ENCODE results near the gene CAMTA1.
"Not testable (repeated sequence)": the region's sequence is repeated elsewhere in the genome, so short reads cannot be mapped to it uniquely, and the experiment has no call there.

The CAMTA1 gene

DNA sequence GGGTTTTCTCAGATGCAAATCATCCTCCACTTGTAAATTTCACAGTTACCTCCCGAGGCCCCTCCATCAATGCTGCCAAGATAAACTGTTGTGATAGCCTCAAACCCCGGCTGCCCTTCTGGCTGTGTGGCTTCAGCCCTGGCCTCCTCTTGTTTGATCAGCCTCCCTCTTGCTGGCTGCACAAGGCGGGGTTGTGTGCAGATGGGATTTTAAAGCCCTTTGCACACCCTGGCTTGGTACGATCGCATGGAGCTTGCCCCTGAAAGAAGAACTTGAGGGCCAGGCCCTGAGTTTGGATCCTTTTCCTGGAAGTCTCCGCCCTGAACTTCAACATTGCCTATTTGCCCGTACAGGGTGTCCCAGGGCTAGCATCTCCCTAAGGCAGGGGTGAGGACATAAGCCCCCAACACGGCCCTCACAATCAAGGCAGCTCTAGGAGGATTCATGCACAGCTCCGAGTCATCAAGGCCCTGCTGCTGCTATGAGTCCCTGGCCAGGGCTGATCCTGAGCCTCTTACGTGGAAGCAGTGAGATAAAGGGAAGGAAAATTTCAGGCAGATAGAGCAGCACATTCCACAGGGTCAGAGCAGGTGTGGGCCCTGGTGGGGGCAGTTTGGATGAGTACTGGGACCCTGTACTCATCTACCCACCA lies 804.6 kb downstream of the CAMTA1 start:
- DNase-seq (ENCODE audit: low read depth in 3 of 3, low spot score in 1 of 3) = no peak

DNA sequence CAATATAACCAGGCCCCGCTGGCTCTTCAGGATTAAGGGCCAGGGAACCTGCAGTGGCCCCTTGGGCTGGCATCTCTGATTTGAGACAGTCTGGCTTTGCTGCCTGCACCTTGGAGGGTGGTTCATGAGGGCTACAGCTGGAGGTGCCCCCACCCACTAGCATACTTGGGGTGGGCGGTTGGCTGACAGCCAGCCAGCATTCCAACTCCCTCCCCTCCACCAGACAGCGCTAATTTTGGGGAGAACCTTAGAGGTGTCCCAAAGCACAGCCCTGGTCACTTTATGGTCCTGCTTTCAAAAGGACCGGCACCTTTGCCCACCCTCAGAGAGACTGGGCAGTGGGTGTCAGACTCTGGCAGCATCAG lies 805.2 kb downstream of the CAMTA1 start:
- no peak for DNase-seq (ENCODE audit: low read depth in 3 of 3, low spot score in 1 of 3)

DNA sequence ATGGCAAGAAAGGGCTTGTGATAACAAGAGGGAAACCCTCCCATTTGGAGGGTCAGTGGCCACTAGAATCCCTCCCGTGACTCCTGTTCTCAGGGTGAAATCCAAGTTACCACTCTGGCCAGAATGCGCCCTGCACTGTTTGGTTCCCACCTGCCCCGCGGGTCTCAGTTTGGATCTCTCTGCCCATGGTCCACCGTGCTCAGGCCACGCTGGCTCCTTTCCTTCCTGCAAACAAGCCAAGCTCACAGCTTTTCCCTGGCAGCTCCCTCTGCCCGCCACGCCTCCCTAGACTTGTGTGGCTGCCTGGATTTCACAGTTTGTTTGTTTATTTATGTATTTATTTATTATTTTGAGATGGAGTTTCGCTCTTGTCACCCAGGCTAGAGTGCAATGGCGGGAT lies 806.3 kb downstream of the CAMTA1 start:
- no peak for DNase-seq (ENCODE audit: low read depth in 3 of 3, low spot score in 1 of 3)

DNA sequence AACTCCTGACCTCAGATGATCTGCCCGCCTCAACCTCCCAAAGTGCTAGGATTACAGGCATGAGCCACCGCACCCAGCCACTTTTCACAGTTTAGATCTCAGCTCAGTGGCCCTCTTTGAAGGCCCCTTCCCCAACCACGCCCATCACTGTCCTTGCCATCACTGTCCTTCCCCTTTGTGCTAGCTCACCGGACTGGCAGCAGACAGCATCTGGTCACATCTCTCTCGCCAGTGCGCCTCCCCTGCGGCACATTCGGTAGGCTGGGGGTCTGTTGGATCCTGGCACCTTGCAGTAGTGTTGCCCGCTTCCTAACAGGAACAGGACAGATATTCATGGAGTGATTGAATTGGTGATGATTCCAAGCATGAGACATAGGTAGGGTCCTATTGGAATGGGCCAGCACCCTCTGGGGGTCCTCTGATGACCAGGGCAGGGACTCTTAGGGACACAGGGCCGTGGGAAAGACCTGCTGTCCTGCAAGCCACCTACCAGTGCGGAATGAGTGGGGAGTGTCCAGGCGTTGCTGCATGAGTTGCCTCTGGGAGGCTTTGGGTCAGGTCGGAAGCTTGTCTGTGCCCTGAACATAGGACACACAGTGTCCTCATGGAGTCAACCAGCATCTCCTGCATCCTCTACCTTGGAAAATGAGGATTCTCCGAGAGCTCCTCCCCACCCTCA lies 807.0 kb downstream of the CAMTA1 start:
- no peak for DNase-seq (ENCODE audit: low read depth in 3 of 3, low spot score in 1 of 3)

DNA sequence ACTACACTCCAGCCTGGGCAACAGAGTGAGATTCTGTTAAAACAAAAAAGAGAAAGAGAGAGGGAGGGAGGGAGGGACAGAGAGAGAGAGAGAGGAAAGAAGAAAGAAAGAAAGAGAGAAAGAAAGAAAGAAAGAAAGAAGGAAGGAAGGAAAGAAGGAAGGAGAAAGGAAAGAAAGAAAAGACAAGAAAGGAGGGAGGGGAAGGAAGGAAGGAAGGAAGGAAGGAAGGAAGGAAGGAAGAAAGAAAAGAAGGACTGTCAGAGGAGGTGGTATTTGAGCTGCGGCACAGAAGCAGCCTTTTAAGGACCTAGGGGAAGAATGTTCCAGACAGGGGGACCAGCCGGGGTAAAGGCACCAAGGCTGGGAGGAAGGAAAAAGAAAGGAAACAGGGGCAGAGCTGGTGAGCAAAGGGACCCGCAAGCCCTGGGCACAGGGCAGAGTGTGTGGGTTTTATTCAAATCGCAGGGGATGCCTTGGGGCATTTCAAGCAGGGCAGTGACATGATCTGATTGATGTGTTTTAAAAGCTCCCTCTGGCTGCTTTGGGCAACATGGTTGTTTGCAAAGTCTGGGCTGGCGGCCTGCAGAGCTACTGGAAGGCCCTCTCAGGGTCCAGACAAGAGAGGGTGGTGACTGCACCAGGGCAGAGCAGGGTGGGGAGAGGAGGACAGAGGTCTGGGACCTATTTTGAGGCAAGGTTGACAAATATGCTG lies 808.9 kb downstream of the CAMTA1 start:
- DNase-seq (ENCODE audit: low read depth in 3 of 3, low spot score in 1 of 3) = no peak

GRCh38 chr1:7594714-7595295 lies 809.6 kb downstream of the CAMTA1 start:
- DNase-seq (ENCODE audit: low read depth in 3 of 3, low spot score in 1 of 3) = no peak

GRCh38 chr1:7595336-7595735 lies 810.1 kb downstream of the CAMTA1 start:
- no peak for DNase-seq (ENCODE audit: low read depth in 3 of 3, low spot score in 1 of 3)

- no peak for DNase-seq (ENCODE audit: low read depth in 3 of 3, low spot score in 1 of 3)
Measured at GRCh38 chr1:7596126-7596965, 811.1 kb downstream of the CAMTA1 start.

DNA sequence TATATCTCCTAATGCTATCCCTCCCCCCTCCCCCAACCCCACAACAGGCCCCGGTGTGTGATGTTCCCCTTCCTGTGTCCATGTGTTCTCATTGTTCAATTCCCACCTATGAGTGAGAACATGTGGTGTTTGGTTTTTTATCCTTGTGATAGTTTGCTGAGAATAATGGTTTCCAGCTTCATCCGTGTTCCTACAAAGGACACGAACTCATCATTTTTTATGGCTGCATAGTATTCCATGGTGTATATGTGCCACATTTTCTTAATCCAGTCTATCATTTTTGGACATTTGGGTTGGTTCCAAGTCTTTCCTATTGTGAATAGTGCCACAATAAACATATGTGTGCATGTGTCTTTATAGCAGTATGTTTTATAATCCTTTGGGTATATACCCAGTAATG lies 812.8 kb downstream of the CAMTA1 start:
- not testable (repeated sequence) for DNase-seq (ENCODE audit: low read depth in 3 of 3, low spot score in 1 of 3)

DNA sequence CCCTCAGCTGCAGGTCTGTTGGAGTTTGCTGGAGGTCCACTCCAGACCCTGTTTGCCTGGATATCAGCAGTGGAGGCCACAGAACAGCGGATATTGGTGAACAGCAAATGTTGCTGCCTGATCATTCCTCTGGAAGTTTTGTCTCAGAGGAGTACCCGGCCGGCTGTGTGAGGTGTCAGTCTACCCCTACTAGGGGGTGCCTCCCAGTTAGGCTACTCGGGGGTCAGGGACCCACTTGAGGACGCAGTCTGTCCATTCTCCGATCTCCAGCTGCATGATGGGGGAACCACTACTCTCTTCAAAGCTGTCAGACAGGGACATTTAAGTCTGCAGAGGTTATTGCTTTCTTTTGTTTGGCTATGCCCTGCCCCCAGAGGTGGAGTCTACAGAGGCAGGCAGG lies 819.7 kb downstream of the CAMTA1 start:
- DNase-seq (ENCODE audit: low read depth in 3 of 3, low spot score in 1 of 3) = not testable (repeated sequence)

DNA sequence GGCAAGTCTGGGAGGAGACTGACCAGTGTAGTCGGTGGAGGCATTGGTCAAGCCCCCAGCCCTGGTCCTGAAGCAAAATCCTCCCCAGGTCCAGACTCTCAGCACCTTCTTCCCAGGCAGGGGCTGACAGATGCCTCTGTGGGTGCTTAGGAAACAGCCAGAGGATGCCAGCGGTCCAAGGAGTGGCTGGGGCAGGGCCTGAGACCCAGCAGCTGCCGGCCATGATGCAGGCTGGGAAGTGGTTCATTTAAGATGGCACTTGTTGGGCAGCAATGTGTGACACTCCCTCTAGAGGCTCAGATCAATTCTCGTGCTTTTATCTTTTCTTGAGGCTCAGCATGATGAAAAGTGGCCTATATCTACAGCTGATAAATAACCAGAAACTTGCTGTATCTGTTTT lies 820.8 kb downstream of the CAMTA1 start:
- no peak for DNase-seq (ENCODE audit: low read depth in 3 of 3, low spot score in 1 of 3)

DNA sequence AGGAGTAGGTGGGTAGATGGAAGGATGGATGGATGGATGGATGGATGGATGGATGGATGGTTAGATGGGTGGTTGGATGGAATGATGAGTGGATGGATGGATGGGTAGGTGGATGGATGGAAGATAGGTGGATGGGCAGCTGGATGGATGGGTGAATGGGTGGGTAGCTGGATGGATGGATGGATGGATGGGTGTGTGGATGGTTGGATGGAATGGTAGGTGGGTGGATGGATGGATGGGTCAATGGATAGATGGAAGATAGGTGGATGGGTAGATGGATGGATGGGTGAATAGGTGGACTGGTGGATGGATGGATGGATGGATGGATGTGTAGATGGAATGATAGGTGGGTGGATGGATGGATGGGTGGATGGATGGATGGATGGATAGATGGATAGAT lies 821.8 kb downstream of the CAMTA1 start:
- DNase-seq (ENCODE audit: low read depth in 3 of 3, low spot score in 1 of 3) = no peak

DNA sequence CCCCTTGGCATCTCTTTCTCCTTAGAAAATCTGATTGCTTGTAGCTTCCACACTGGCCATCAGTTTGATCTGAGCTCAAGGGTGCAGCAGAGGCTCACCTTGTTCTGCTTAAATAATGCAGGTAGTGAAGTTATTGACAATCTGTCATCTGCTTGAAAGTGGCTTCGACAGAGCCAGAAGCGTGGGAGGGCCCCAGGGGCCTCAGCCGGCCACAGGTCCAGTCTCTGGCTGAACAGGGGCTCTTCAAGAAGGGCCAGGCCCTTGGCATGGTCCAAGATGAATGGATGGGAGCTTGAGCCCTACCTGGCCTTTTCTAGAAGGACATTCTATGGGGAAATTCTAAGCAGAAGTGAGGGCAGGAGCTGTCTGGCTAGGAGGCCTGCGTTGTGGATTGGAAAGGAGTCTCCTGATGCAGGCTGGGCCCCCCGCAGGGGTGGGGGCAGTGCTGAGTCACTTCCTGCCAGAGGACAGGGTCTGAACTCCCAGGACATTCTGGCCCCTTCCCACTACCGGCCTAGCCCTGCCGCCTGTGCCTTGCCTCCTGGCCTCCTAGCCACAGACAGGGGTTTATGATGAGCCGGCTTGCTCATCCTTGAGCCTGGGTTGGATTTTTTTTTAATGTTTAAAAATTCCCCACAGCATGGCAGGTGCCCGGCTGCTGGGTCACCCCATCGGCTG lies 823.5 kb downstream of the CAMTA1 start:
- no peak for DNase-seq (ENCODE audit: low read depth in 3 of 3, low spot score in 1 of 3)

DNA sequence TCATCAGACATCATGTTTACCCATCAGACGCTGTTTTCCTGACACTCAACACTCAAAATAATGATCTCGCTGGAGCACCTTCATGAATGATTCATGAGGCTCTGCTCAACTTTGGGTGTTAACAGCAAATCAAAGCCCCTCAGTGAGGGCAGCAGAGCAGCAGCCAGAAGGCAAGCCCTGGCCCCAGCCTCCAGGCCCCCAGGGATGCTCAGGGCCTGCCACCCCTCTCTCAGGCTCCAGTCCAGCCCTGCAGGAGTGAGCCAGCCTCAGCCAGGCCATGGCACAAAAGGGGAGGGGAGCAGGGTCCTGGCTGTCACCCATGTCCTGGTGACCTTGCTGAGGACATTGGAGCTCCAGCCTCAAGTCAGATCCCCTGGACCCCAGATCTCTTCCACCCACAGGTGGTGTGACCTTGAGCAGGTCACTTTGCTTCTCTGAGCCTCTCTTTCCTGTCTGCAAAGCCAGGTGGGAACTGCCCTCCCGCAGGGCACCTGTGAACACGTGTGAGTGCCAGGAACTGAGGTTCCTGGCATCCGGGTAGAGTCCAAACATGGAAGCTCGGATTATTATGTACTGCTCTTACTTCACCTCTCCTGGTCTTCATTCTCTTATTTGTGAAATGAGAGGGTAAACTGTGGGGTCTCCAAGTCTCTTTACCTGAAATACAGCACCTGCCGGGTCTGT lies 824.2 kb downstream of the CAMTA1 start:
- DNase-seq (ENCODE audit: low read depth in 3 of 3, low spot score in 1 of 3) = no peak

DNA sequence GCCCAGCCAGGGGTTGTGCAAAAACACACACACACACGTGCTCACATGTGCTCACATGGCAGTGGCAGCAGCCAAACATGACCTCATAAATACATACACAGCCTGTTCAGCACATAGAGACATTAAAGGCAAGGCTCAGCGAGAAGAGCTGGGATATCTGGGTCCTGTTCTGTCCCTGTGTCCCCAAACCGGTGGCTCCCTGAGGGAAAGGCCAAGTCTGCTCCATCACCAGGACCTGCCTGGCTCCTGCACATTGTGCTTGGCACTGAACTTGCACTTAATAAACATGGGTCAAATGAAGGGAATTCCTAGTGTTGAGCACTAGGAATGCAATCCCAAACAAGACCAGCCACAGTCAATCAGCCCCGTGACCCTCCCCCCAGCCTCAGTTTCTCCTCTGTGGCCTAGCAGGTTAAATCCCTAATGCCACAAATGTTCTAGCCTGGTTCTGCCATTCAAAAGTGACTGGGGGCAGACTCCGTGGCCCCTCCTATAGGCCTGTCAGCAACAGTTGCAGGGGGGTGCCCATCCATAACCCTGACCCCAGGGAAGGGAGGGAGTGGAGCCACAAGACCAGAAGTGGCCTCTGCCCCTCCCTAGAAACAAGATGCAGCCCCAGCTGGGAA lies 825.0 kb downstream of the CAMTA1 start:
- DNase-seq (ENCODE audit: low read depth in 3 of 3, low spot score in 1 of 3) = no peak

GRCh38 chr1:7610936-7611335 lies 825.7 kb downstream of the CAMTA1 start:
- no peak for DNase-seq (ENCODE audit: low read depth in 3 of 3, low spot score in 1 of 3)

DNA sequence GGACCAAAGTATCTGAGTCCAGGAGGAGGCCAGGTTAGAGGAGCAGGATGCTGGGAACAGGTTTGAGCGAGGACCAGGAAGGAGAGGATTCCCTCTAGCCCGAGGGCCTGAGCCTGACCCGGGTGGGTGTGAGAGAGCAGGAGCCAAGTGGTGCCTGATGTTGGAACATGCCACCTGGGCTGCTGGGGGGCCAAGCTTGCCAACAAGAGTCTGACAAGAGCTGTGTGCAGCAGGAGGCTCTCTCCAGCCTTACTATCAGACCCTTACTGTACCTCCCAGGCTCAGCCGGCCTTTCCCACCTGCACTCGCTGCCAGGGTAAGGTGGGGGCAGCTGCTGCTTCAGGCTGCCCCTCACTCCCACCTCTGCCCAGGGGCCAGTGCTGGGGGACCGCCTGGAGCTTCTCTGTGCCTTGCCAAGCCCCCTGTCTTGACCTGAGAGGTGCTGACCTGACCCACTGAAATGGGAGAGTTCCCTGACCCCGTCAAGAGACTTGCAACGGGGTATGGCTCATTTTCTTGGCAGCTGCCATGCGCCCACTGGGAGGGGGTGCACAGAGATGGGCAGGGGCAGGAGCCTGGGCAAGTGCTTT lies 826.3 kb downstream of the CAMTA1 start:
- DNase-seq (ENCODE audit: low read depth in 3 of 3, low spot score in 1 of 3) = no peak

DNA sequence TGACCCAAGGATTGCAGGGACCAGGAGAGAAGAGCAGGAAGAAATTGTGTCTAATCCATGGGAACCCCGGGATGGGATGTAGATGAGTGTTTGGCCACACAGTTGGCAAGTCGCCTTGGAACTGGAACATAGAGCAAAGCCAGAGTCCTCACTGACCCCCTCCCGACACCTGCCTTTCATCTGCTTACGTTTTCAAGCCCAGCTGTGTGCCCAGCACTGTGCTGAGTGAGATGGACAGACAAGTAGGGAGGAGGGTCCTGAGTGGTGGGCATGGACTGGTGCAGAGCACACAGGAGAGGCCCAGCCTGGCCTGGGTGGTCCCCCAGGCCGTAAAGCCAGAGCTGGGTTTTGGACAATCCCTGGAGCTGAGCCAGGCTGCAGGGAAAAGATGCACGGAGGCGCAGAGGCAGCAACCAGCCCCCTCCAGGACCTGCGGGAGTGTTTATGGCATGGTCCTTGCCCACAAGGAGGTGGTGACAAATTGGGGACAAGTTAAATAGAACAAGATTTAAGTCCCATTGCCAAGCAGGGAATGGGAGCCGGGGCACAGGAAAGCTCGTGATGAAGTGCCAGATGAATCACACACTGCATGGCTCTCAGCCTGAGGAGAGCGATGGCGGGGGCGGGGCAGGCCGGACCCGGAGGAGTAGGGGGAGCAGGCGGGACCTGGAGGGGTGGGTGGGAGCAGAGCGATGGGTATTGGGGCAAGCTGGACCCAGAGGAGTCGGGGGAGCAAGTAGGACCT lies 828.0 kb downstream of the CAMTA1 start:
- no peak for DNase-seq (ENCODE audit: low read depth in 3 of 3, low spot score in 1 of 3)

- no peak for DNase-seq (ENCODE audit: low read depth in 3 of 3, low spot score in 1 of 3)
Measured at GRCh38 chr1:7613851-7614205, 828.6 kb downstream of the CAMTA1 start.

Measured in stimulated activated CD4-positive, alpha-beta T cell treated with anti-CD3 and anti-CD28 coated beads, TNF-alpha, amount 100 ng/mL, for 1 hour (primary cell).